ES-I3 (cell line): ENCODE data around the gene DPEP2.
"Not testable (repeated sequence)": the region's sequence is repeated elsewhere in the genome, so short reads cannot be mapped to it uniquely, and the experiment has no call there.

Experiments
- H3K36me3 ChIP-seq: 2 replicates; pipeline ENCODE4 v1.6.1; 2013; ENCODE audit warnings: mild to moderate bottlenecking, low read length, control low read depth, moderate library complexity; ENCODE audit not compliant: insufficient read depth
- H3K4me1 ChIP-seq: 2 replicates; pipeline ENCODE4 v1.6.1; 2013; ENCODE audit warnings: mild to moderate bottlenecking, control low read depth, low read length; ENCODE audit not compliant: insufficient read depth
- H3K9ac ChIP-seq: 2 replicates; pipeline ENCODE4 v1.6.1; 2013; ENCODE audit warnings: low read depth, mild to moderate bottlenecking, low read length, moderate library complexity
- H3K9me3 ChIP-seq: 2 replicates; pipeline ENCODE4 v1.6.1; 2013; ENCODE audit warnings: mild to moderate bottlenecking, low read length, moderate library complexity; ENCODE audit not compliant: control insufficient read depth, insufficient read depth

Gene DPEP2

DNA sequence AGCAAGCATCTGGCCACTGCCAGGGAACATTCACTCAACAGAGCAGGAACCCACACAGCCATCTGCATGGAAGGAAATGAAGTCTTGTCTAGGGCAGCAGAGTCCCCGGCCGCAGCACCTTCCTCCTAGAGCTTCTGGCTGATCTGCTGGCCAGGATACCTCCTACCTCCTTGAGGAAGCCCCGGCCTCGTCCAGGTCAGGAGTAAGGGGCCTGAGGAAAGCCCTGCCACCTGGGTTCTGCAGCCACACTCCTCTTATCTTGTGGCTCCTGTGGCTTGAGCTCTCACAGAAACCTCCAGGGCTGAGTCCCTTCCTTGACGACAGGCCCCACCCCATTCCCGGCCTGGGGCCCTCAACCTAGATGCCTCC is 5.3 kb downstream of the DPEP2 start:
- H3K36me3 ChIP-seq, H3K9ac ChIP-seq, H3K9me3 ChIP-seq, H3K4me1 ChIP-seq: not testable (repeated sequence)

DNA sequence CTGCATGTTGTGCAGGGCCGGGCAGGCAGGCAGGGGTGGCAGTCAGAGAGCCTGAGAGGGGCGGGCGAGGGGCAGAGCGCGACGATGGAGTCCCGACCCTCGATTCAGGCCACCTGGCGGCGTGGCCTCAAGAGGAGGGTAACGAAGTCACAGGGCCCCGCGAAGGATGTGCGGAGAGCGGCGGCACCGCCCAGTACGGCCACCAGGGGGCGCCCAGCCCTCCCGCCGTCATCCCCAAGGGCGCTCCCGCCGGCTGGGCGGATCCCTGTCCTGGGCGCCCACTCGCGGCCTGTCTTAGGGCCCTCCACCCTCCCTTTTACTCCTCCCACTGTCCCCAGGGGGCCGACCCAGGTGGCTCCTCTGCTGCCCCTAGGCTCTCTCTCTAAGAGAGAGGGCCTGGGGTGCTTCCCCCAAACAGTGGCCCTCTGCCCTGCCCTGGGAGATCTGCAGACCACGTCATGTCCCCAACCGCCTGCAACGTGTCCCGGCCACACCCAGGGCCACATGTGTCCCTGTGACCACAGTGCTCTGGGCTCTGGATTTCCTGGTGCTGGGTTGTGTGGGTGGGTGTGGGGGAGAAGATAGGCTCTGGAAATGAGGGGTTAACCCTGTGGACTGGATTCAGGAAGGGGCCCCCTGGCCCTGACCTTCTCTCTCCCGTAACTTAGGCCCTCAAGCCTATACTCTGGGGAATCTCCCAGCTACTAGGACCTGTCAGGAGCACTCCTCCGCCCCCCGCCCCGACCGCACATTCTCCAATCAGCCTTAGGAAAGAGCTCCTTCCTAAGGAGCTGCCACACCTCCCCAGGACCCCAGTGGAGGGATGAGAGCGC is 5.9 kb downstream of the DPEP2 start:
- Histone ChIP-seq H3K9ac (peak overlapping the region; percentile 22; the same call in 1 of the 2 replicates), H3K9me3 (no peaks in the 10 kb centered on the region)

DNA sequence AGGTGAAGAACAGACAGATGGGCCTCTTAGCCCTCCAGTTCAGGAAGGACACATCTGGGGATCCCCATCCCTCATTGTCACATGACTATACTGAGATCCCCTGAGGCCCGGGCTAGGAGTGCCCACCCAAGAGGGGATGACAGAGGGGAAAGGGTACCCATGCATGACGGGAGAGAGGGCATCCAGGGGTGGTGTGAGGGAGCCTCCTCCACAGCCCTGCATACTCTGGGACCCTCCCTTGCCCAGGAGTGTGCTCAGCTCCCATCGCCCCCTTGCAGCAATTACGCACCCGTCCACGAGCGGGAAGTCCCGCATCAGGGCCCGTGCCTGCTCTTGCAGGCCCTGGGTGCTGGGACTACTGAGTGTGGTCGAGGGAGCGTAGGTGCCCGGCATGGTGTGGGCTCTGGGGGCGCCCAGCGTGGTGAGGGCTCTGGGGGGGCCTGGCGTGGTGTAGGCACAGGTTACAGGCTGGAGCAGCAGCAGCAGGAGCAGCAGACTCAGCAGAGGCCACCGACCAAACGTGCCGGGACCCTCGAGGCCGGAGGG is 6.5 kb downstream of the DPEP2 start:
- Histone ChIP-seq H3K36me3 (no peaks in the 10 kb centered on the region), H3K9me3 (no peaks in the 10 kb centered on the region), H3K4me1 (peaks cover 3% of the 10 kb centered on the region; the same call in 1 of the 2 replicates), H3K9ac (no peak overlapping the region)

More for the DNA sequence above, 5.9 kb downstream of the DPEP2 start:
- Histone ChIP-seq H3K4me1 (peaks cover 3% of the 10 kb centered on the region; the same call in 1 of the 2 replicates), H3K36me3 (no peaks in the 10 kb centered on the region)

DNA sequence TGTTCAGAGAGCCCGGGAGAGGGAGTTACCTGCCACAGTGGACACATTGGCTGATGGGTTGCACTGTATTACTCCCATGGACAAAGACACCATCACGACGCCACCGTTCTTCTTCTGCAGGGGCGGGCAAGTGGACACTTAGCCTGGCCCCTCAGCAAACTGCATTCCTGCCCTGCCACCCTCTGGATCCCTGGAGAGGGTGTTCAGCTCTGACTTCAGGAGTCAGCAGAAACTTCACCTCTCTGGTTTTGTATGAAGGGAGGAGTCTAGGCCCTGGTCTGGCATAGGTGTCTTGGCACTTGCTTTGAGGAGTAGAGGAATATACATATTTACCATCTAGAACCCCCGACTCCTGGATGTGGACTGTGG is 9.3 kb downstream of the DPEP2 start:
- Histone ChIP-seq H3K4me1 (peaks cover 3% of the 10 kb centered on the region; the same call in 1 of the 2 replicates), H3K9ac (no peak overlapping the region), H3K36me3 (no peaks in the 10 kb centered on the region), H3K9me3 (no peaks in the 10 kb centered on the region)

DNA sequence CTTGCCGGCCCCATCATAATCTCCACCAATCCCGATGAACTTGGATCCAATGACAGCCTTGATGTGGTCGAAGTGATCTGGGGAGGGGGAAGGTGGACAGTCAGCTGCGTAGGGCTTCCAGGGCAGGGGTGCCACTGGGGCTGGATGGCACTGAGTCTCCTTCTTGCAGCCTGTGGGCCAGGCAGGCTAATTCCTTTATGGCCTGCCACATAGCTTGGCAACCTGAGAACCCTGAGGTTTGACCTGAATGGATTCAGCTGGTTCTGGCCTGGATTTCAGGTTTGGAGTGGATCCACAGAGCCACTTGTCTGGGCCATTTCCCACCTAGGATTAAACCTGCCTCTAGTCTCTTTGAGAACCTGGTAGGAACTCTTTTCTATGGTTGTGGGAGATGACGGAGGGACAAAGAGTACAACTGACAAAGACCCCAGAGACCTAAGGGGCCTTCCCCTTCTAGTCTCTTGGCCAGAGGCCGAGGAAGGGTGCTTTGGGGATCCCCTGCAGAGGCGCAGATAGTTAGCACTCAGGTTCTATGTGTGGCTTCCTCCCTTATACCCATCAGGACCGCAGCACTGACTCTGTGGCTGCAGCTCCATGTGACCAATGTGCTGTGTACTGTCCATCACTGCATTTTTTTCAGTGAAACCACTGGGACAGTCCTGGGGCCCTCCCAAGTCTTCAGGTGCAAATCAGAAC is 9.8 kb downstream of the DPEP2 start:
- no peaks in the 10 kb centered on the region for H3K9me3 ChIP-seq
- H3K36me3 ChIP-seq = no peaks in the 10 kb centered on the region
- H3K4me1 ChIP-seq = peaks cover 3% of the 10 kb centered on the region; the same call in 1 of the 2 replicates
- no peak overlapping the region for H3K9ac ChIP-seq

DNA sequence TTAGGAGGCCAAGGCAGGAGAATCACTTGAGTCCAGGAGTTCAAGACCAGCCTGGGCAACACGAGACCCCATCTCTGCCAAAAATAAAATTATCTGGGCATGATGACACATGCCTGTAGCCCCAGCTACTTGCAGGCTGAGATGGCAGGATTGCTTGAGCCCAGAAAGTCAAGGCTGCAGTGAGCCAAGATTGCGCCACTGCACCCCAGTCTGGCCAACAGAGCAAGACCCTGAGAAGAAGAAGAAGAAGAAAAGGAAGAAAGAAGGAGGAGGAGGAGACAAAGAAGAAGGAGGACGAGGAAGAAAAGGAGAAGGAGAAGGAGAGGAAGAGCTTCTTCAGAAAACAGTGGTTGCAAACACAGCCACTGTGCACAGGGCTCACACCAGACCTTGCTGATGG is 10.6 kb downstream of the DPEP2 start:
- Histone ChIP-seq H3K4me1 (peaks cover 3% of the 10 kb centered on the region), H3K36me3 (no peaks in the 10 kb centered on the region), H3K9ac (no peak overlapping the region), H3K9me3 (no peaks in the 10 kb centered on the region)

DNA sequence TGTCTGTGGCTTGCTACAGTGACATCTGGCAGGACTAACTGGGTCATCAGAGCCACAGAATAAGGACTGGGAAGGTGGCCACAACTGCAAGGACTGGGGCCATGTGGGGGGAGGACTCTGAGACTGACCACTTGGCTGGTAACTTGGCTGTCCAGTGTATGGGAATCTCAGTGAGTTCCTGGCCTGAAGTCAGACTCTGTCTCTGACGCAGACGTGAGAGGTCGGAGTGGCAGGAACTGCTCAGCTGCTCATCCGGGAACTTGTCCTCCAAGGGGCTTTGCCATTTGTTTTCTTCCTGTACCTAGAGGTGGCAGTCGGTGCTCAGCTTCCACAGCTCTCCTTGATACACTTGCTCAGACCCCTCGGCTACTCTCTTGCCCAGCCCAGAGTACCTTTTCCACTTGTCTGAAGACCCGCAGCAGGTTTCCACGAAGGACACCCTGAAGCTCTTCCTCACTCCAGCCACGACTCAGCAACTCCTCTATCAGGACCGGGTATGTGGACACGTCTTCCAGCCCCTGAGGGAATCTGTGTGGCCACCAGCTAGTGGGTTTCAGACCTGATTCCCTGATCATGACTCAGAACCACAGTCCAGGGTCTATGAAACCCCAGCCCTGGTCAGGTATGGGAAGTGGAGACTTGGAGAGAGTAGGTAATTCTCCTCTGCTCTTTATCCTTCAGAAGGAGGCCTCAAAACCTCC is 11.7 kb downstream of the DPEP2 start:
- Histone ChIP-seq H3K9me3 (no peaks in the 10 kb centered on the region), H3K4me1 (peaks cover 4% of the 10 kb centered on the region), H3K36me3 (no peaks in the 10 kb centered on the region), H3K9ac (no peak overlapping the region)

DNA sequence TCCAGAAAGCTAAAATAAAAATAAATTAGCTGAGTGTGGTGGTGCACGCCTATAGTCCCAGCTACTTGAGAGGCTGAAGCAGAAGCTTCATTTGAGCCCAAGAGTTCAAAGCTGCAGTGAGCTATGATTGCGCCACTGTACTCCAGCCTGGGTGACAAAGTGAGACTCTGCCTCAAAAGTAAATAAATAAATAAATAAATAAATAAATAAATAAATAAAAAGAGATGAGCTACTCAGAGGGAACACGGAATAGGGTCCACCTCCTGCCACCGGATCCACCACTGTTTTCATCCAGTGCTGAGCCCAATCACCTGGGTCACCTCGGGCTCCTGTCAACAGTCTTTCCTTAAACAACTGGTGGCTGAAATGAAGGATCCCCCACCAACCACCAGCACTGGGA is 12.3 kb downstream of the DPEP2 start:
- H3K9me3 ChIP-seq = no peaks in the 10 kb centered on the region
- H3K4me1 ChIP-seq = peaks cover 4% of the 10 kb centered on the region
- H3K36me3 ChIP-seq = no peaks in the 10 kb centered on the region
- no peak overlapping the region for H3K9ac ChIP-seq

DNA sequence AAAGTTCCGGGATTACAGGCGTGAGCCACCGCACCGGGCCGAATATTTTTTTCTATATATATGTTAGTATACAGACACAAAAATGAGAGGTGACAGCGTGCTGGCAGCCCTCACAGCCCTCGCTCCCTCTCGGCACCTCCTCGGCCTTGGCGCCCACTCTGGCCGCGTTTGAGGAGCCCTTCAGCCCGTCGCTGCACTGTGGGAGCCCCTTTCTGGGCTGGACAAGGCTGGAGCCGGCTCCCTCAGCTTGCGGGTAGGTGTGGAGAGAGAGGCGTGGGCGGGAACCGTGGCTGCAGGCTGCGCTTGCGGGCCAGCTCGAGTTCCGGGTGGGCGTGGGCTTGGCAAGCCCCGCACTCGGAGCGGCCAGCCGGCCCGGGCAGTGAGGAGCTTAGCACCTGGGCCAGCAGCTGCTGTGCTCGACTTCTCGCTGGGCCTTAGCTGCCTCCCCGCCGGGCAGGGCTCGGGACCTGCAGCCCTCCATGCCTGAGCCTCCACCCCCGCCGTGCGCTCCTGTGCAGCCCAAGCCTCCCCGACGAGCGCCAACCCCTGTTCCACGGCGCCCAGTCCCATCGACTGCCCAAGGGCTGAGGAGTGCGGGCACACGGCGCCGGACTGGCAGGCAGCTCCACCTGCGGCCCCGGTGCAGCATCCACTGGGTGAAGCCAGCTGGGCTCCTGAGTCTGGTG is 17.1 kb downstream of the DPEP2 start:
- Histone ChIP-seq H3K9me3 (no peaks in the 10 kb centered on the region), H3K9ac (no peak overlapping the region), H3K36me3 (no peaks in the 10 kb centered on the region), H3K4me1 (peaks cover 4% of the 10 kb centered on the region)

DNA sequence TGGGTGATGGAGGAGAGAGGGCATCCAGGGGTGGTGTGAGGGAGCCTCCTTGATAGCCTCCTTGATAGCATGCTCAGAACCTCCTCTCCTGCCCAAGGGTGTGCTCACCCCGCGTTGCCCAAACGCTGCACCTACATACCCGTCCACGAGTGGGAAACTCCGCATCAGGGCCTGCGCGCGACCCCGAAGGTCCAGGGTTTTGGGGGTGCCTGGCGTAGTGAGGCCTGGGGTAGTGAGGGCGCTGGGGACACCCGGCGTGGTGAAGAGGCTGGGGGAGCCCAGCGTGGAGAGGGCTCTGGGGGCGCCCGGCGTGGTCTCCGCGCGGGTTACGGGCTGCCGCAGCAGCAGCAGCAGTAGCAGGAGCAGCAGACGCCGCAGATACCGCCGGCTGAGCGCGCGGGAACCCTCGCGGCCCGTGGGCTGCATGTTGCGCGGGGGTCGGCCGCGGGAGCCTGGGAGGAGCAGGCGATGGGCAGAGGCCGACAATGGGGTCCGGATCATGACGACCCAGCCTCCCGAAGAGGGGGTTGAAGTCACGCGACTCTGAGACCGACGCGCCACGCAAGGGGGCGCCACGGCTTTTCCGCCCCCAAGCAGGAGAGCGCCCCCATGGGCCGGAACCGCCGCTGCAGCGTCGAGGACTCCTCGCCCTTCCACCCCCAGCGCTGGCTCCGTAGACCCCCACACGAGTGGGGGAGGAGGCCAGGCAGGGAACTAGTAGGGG is 19.2 kb downstream of the DPEP2 start, which contains the start of gene DPEP3:
DPEP3 (minus strand) TSS at position 545 of the 724 bp plus-strand sequence; CDS start at position 426, 119 bp downstream.
- Histone ChIP-seq H3K9me3 (no peaks in the 10 kb centered on the region), H3K9ac (no peak within 1 kb of the TSS), H3K4me1 (peaks cover 4% of the 10 kb centered on the region), H3K36me3 (no peaks in the 10 kb centered on the region)

DNA sequence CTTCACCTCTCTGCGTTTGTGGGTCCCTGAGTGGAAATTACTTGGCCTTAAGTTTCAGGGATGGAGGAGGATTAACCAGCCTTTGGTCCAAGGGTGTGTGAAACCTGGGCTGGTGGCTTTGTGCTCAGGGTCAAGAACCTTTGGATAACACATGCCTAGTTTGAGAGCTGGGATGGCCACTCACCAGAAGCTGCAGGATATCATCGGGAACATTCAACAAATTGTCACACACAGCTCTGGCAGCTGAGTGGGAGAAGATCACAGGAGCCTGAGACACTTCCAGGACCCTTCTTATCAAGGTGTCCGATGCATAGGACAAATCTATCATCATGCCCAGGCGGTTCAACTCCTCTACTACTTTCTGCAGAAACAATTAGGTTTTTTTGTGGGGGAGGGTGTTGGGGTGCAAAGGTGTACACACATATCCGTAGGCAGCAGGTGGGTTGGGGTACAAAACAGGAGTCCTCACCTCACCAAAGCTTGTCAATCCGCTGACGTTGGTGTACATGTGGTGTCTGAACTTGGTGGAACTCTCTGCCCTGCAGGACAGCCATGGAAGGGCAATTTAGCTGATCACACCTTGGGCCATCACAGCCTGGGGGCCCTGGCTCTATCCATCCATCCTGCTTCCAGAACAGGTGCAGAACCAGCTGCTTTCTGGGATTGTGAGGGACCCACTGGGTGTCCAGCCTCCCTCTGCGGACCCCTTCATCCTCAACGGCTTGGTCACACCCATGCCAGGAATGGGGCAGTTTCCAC is 21.6 kb downstream of the DPEP2 start:
- Histone ChIP-seq H3K4me1 (no peaks in the 10 kb centered on the region), H3K36me3 (no peaks in the 10 kb centered on the region), H3K9me3 (no peaks in the 10 kb centered on the region), H3K9ac (no peak overlapping the region)

DNA sequence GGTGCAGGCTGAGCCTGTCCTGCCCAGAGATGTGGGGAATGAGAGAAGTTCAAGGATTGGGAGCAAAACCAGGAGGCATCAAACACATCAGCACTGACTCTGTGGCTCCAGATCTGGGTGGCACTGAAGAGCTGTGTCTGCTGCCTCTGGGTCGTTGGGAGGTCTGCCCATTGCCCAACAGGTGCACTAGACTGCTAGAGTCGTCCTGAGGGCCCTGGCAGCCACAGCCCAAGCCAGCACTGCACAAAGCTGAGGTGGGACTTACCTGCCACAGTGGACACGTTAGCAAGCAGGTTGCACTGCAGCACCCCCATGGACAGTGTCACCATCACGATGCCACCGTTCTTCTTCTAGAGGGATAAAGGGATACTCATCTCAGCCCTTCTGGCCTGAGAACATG is 22.3 kb downstream of the DPEP2 start:
- no peak overlapping the region for H3K9ac ChIP-seq
- no peaks in the 10 kb centered on the region for H3K36me3 ChIP-seq
- H3K4me1 ChIP-seq = no peaks in the 10 kb centered on the region
- no peaks in the 10 kb centered on the region for H3K9me3 ChIP-seq

DNA sequence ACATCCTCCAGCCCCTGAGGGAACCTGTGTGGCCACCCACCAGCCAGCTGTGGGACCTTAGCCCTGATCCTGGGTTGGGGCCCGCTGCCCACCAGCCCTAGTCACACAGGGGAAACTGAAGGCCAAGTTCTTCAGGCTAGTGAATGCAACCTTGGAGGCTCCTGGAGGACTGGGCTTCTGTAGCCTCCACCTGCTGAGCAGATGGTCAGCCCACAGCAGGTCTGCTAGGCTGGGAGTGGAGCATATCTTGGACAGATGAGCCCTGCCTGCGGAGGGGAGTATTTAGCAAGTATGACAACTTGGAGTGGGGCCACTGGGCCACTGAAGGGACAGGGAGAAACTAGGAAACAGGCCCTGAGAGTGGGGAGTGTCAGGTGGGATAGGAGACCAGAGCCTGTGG is 23.1 kb downstream of the DPEP2 start:
- no peaks in the 10 kb centered on the region for H3K9me3 ChIP-seq
- no peaks in the 10 kb centered on the region for H3K36me3 ChIP-seq
- H3K4me1 ChIP-seq = no peaks in the 10 kb centered on the region
- H3K9ac ChIP-seq = no peak overlapping the region
